GM21576 (cell line): ENCODE measurements around the gene TEX51.

Source experiments
- ATAC-seq: cut with Tn5 transposase; IDR thresholded peaks from one replicate; pipeline ENCODE4 v1.9.1; 2021; ENCODE audit warnings: mild to moderate bottlenecking, moderate library complexity; ENCODE audit not compliant: unreplicated experiment

Gene TEX51

GRCh38 chr2:126911111-126911796 is 12.6 kb downstream of the TEX51 start:
- ATAC-seq: no peak

- ATAC-seq: no peak
These were observed 13.5 kb downstream of the TEX51 start for GRCh38 chr2:126912201-126912600.

GRCh38 chr2:126913329-126913728 is 14.6 kb downstream of the TEX51 start:
- no peak for ATAC-seq

- no peak for ATAC-seq
These were observed 15.4 kb downstream of the TEX51 start for GRCh38 chr2:126913881-126914615.

- no peak for ATAC-seq
These were observed 16.3 kb downstream of the TEX51 start for GRCh38 chr2:126914811-126915500.

GRCh38 chr2:126915903-126916302 is 17.2 kb downstream of the TEX51 start:
- ATAC-seq: no peak

- ATAC-seq: no peak
These were observed 18.1 kb downstream of the TEX51 start for GRCh38 chr2:126916744-126917143.

- no peak for ATAC-seq
These were observed 22.4 kb downstream of the TEX51 start for GRCh38 chr2:126921066-126921465.

- no peak for ATAC-seq
These were observed 32.4 kb downstream of the TEX51 start for GRCh38 chr2:126930970-126931590.

- ATAC-seq: no peak
These were observed 33.8 kb downstream of the TEX51 start for GRCh38 chr2:126932529-126932928.

- no peak for ATAC-seq
These were observed 34.4 kb downstream of the TEX51 start for GRCh38 chr2:126932966-126933710.

GRCh38 chr2:126933711-126934091 is 35.0 kb downstream of the TEX51 start:
- no peak for ATAC-seq

- no peak for ATAC-seq
These were observed 36.1 kb downstream of the TEX51 start for GRCh38 chr2:126934809-126935208.

GRCh38 chr2:126935774-126936173 is 37.1 kb downstream of the TEX51 start:
- no peak for ATAC-seq

GRCh38 chr2:126936219-126936723 is 37.6 kb downstream of the TEX51 start:
- ATAC-seq: no peak

GRCh38 chr2:126940331-126940730 is 41.6 kb downstream of the TEX51 start:
- ATAC-seq: no peak

GRCh38 chr2:126942427-126943203 is 43.9 kb downstream of the TEX51 start:
- no peak for ATAC-seq

GRCh38 chr2:126943612-126944348 is 45.1 kb downstream of the TEX51 start:
- ATAC-seq: no peak

GRCh38 chr2:126945118-126945517 is 46.4 kb downstream of the TEX51 start:
- no peak for ATAC-seq
